C4-2B (cell line): ENCODE data around the gene FXYD1.

Source experiments
- H3K27ac ChIP-seq: fragments of 450-650 bp; 2 replicates; pipeline ENCODE4 v1.5.1; 2017
- CTCF ChIP-seq: fragments of 450-650 bp; conservative IDR thresholded peaks from 2 replicates; pipeline ENCODE4 v1.5.1; 2017; ENCODE audit warnings: mild to moderate bottlenecking
- ZFX ChIP-seq: fragments of 450-650 bp; IDR thresholded peaks from 2 replicates; pipeline ENCODE4 v1.6.1; 2017

FXYD1 gene

GRCh38 chr19:35171730-35172129, 33.1 kb downstream of the FXYD1 start:
- no peak overlapping the region for H3K27ac ChIP-seq
- TF ChIP-seq ZFX, result no peak
- TF ChIP-seq CTCF, result no peak

- TF ChIP-seq ZFX (no peak), CTCF (no peak)
Observed at GRCh38 chr19:35174226-35174625, 35.6 kb downstream of the FXYD1 start.

GRCh38 chr19:35176181-35176570, 37.6 kb downstream of the FXYD1 start:
- H3K27ac ChIP-seq, result no peak overlapping the region
- TF ChIP-seq ZFX (no peak), CTCF (no peak)

More at GRCh38 chr19:35174226-35174625, 35.6 kb downstream of the FXYD1 start:
- no peak overlapping the region for H3K27ac ChIP-seq

GRCh38 chr19:35177377-35178274, 39.0 kb downstream of the FXYD1 start:
- TF ChIP-seq CTCF, result no peak
- no peak for TF ChIP-seq ZFX
- no peak overlapping the region for H3K27ac ChIP-seq

GRCh38 chr19:35178701-35179100, 40.1 kb downstream of the FXYD1 start:
- no peak for TF ChIP-seq CTCF
- no peak for TF ChIP-seq ZFX
- H3K27ac ChIP-seq, result no peak overlapping the region

- TF ChIP-seq CTCF (no peak), ZFX (no peak)
- H3K27ac ChIP-seq, result no peak overlapping the region
Observed at GRCh38 chr19:35179830-35180229, 41.2 kb downstream of the FXYD1 start.

GRCh38 chr19:35181387-35181786, 42.8 kb downstream of the FXYD1 start:
- H3K27ac ChIP-seq, result no peak overlapping the region
- no peak for TF ChIP-seq CTCF
- TF ChIP-seq ZFX, result no peak
